Endothelial cell of umbilical vein (primary cell): ENCODE results near the gene KIN. TPM values are rescaled to one million over a fixed set of nuclear protein-coding genes. Genes with fewer than 3 reads are reported as not detected.

Source experiments
- BruUV-seq: library from RNA; stranded (reverse); fragments of 400-500 nt; replicated peaks from 2 replicates; lab custom pipeline; 2021; lab: Mats Ljungman, UMichigan
- CTCF ChIA-PET: fragments of 300-600, 350-600 bp; sonication (Branson Sonifier 250); formaldehyde crosslinking; loops from one replicate; lab custom pipeline; 2021; ENCODE audit warnings: antibody characterized with exemption, inconsistent platforms; lab: Charles Lee
- POLR2A ChIA-PET: fragments of 300-600, 350-600 bp; sonication (Branson Sonifier 250); formaldehyde crosslinking; loops from one replicate; lab custom pipeline; 2021; ENCODE audit warnings: antibody characterized with exemption, inconsistent platforms; lab: Charles Lee
- DNase-seq: peaks from one replicate; pipeline ENCODE4 v3.0.0-alpha.2; 2011; ENCODE audit warnings: low read depth, low spot score
- FAIRE-seq: peaks from 2 replicates; lab custom pipeline; 2011; peaks lifted over from hg19 to GRCh38; lab: Jason Lieb, UNC
- H2AFZ ChIP-seq: 2 replicates; pipeline ENCODE4 v1.6.0; 2012; ENCODE audit warnings: low read depth, low read length, control low read depth, inconsistent platforms
- H3K27ac ChIP-seq: 2 replicates; pipeline ENCODE4 v1.5.1; 2011; ENCODE audit warnings: low read depth, mild to moderate bottlenecking, control low read depth, low read length, moderate library complexity; ENCODE audit not compliant: insufficient read depth
- H3K27me3 ChIP-seq, 2 experiments: 2 replicates each; pipeline versions ENCODE4 v1.6.0 to v1.6.1; 2011; ENCODE audit warnings: low read length in 2 of 2, mixed read lengths in 1 of 2; ENCODE audit not compliant: control insufficient read depth in 2 of 2, insufficient read depth in 2 of 2
- H3K36me3 ChIP-seq, 2 experiments: 2 replicates in 1 of 2; 3 replicates in 1 of 2; pipeline ENCODE4 v1.5.1; 2011; ENCODE audit warnings: low read length in 2 of 2, mild to moderate bottlenecking in 1 of 2, moderate library complexity in 1 of 2; ENCODE audit not compliant: control insufficient read depth in 2 of 2, insufficient read depth in 2 of 2; ENCODE audit errors: extremely low read depth in 1 of 2
- H3K4me1 ChIP-seq: 3 replicates; pipeline ENCODE4 v1.5.1; 2011; ENCODE audit warnings: mild to moderate bottlenecking, low read length; ENCODE audit not compliant: control insufficient read depth, insufficient read depth; ENCODE audit errors: extremely low read depth
- H3K4me2 ChIP-seq: 2 replicates; pipeline ENCODE4 v1.6.1; 2011; ENCODE audit warnings: low read length, control low read depth, mixed read lengths; ENCODE audit not compliant: insufficient read depth
- H3K4me3 ChIP-seq, 3 experiments: fragments of 200-600 bp in 1 of 3; sonication (generic), shearing (Covaris generic) in 1 of 3; replicated peaks in 1 of 3; 2 replicates each; pipeline ENCODE4 v1.5.1; 2011 to 2016; ENCODE audit warnings: control low read depth in 3 of 3, low read length in 3 of 3, mild to moderate bottlenecking in 2 of 3, inconsistent platforms in 1 of 3, low read depth in 1 of 3, moderate library complexity in 1 of 3; ENCODE audit not compliant: insufficient read depth in 1 of 3
- H3K79me2 ChIP-seq: 2 replicates; pipeline ENCODE4 v1.6.0; 2012; ENCODE audit warnings: low read length, inconsistent platforms; ENCODE audit not compliant: control insufficient read depth, insufficient read depth
- H3K9ac ChIP-seq: replicated peaks from 2 replicates; pipeline ENCODE3; 2011; ENCODE audit warnings: low read length, control low read depth; ENCODE audit not compliant: insufficient read depth; ENCODE audit errors: extremely low read depth
- H3K9me1 ChIP-seq: replicated peaks from 3 replicates; pipeline ENCODE4 v1.6.0; 2011; ENCODE audit warnings: mild to moderate bottlenecking, low read length; ENCODE audit not compliant: control insufficient read depth, insufficient read depth; ENCODE audit errors: extremely low read depth
- H3K9me3 ChIP-seq: replicated peaks from 2 replicates; pipeline ENCODE4 v1.5.1; 2012; ENCODE audit warnings: low read length, inconsistent platforms; ENCODE audit not compliant: control insufficient read depth, insufficient read depth
- H4K20me1 ChIP-seq: replicated peaks from 2 replicates; pipeline ENCODE3; 2011; ENCODE audit warnings: mild to moderate bottlenecking, low read length; ENCODE audit not compliant: control insufficient read depth, insufficient read depth; ENCODE audit errors: extremely low read depth
- CTCF ChIP-seq, 2 donors: IDR thresholded peaks; 1 replicate in 1 of 2; 2 replicates in 1 of 2; pipeline ENCODE4 v1.5.1; 2011; ENCODE audit warnings: low read length in 2 of 2, mild to moderate bottlenecking in 2 of 2, moderate library complexity in 2 of 2, control low read depth in 1 of 2, inconsistent platforms in 1 of 2, low read depth in 1 of 2; ENCODE audit not compliant: insufficient read depth in 1 of 2; ENCODE audit errors: extremely low read depth in 1 of 2
- EZH2 ChIP-seq: IDR thresholded peaks from 2 replicates; pipeline ENCODE4 v1.6.1; 2012; ENCODE audit warnings: borderline replicate concordance, low read depth, mild to moderate bottlenecking, moderate library complexity, low read length, inconsistent platforms; ENCODE audit not compliant: severe bottlenecking
- FOS ChIP-seq: IDR thresholded peaks from 2 replicates; pipeline ENCODE4 v1.6.1; 2011; ENCODE audit warnings: mild to moderate bottlenecking, low read length, moderate library complexity, borderline replicate concordance; ENCODE audit not compliant: insufficient read depth
- GATA2 ChIP-seq: IDR thresholded peaks from 2 replicates; pipeline ENCODE4 v1.7.0; 2011; ENCODE audit warnings: low read depth, mild to moderate bottlenecking, moderate library complexity, mixed read lengths, low read length; ENCODE audit not compliant: insufficient read length, insufficient read depth
- JUN ChIP-seq: IDR thresholded peaks from 2 replicates; pipeline ENCODE4 v1.6.1; 2011; ENCODE audit warnings: borderline replicate concordance, low read depth; ENCODE audit not compliant: insufficient read length, insufficient read depth
- MAX ChIP-seq: IDR thresholded peaks from 2 replicates; pipeline ENCODE4 v1.6.1; 2011; ENCODE audit not compliant: insufficient read depth, insufficient read length
- MYC ChIP-seq: IDR thresholded peaks from one replicate; pipeline ENCODE4 v1.6.1; 2011; ENCODE audit warnings: mild to moderate bottlenecking, low read depth, low read length
- POLR2A ChIP-seq: IDR thresholded peaks from 2 replicates; pipeline ENCODE4 v1.6.1; 2012; ENCODE audit warnings: low read depth, mild to moderate bottlenecking, control low read depth, low read length
- POLR2AphosphoS5 ChIP-seq: IDR thresholded peaks from 2 replicates; pipeline ENCODE4 v1.6.1; 2012; ENCODE audit warnings: low read depth, mild to moderate bottlenecking, control low read depth, low read length, moderate library complexity; ENCODE audit not compliant: insufficient read depth
- dilution Hi-C: fragments of 300-500 bp; cut with MboI; formaldehyde crosslinking; loops from one replicate; pipeline ENCODE4 v1.15.0; 2019; ENCODE audit warnings: low sequenced_read_pairs; ENCODE audit not compliant: extremely low pct_ligation_motif_present
- intact Hi-C: fragments of 100-400 bp; cut with micrococcal nuclease; formaldehyde crosslinking; loops from one replicate; pipeline ENCODE4 v1.10.0; 2022
- polyA plus RNA-seq, 4 experiments: library from polyadenylated mRNA; depleted of rRNA in 3 of 4; stranded (reverse) in 3 of 4; unstranded in 1 of 4; fragments of >200 nt; gene quantifications; 2 replicates each; pipeline versions ENCODE4 v1.2.1 to v1.2.3, GENCODE V29; 2011 to 2012; ENCODE audit warnings: missing spikeins in 1 of 4
- total RNA-seq: library from RNA; stranded (reverse); gene quantifications from 2 replicates; pipeline ENCODE4 v1.2.3, GENCODE V29; 2021

Gene KIN
- total and polyA plus RNA-seq, 2 donors (not counting 3 experiments of a cell fraction or from before 2014, with no cell fraction given), result 2.6 to 14.4 TPM

GRCh38 chr10:7773845-7774801 lies 13.7 kb downstream of the KIN start:
- no peak overlapping the region for H3K4me3 ChIP-seq
- no peak overlapping the region for H2AFZ ChIP-seq
- no peaks in the 10 kb centered on the region for H3K9me1 ChIP-seq
- peaks cover 12% of the 10 kb centered on the region for H3K4me1 ChIP-seq
- no peaks in the 10 kb centered on the region for H3K9me3 ChIP-seq
- no TSS peak for BruUV-seq
- peak overlapping the region; percentile 21 for H3K4me2 ChIP-seq
- peak; percentile 62 for DNase-seq
- H3K36me3 ChIP-seq, result peaks cover 5 to 16% of the 10 kb centered on the region in 2 experiments
- no peaks in the 10 kb centered on the region for H3K27me3 ChIP-seq
- ChIA-PET CTCF (interaction anchor here (0.6 to 1.4 kb wide), 3 partner anchors 14 to 17 kb away, joined by 3 to 4 read pairs (median 3); partner anchors contain the start of genes ATP5F1C and KIN), POLR2A (interaction anchor here (0.7 kb wide), 1 partner anchor 14 kb away, joined by 4 read pairs; the partner anchor contains the start of genes ATP5F1C and KIN)
- no peak overlapping the region for H3K9ac ChIP-seq
- intact Hi-C loops, result loop anchor here (1.0 kb wide), 1 partner anchor 14 kb away; the partner anchor contains the start of gene ATP5F1C
- peak overlapping the region; percentile 11 for H3K27ac ChIP-seq
- no peaks in the 10 kb centered on the region for H4K20me1 ChIP-seq
- TF ChIP-seq MYC (no peak), CTCF (IDR thresholded peaks at IDR 0.05; ENCODE audit: extremely low read depth in 1 of 2, insufficient read depth in 1 of 2, low read depth in 1 of 2, low read length in 2 of 2) (no peak), EZH2 (no peak), POLR2A (no peak), FOS (no peak), GATA2 (no peak), JUN (no peak), MAX (no peak), POLR2AphosphoS5 (no peak)
- peak; percentile 81 for FAIRE-seq
- dilution Hi-C loops, result no loop called here
- no peaks in the 10 kb centered on the region for H3K79me2 ChIP-seq
